Measurements from ENCODE around the gene ETS2.

The ETS2 gene

DNA sequence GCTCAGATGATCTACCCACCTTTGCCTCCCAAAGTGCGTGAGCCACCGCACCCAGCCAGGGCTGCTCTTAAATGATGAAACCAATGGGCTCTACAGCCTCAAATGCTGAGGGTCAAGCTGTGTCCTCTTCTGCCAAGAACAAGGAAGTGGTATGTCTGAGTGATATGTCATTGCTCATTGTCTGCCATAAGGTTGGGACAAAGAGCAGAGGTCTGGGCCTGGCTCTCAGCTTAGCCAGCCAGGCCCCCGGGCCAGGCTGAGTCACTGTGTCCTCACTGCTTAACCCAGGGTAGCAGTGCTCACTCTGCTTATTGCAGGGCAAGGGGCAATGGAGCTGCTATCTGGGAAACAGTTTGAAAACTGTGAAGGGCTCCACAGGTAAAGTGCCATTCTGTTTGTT is 8.3 kb upstream of the ETS2 start:
- no peak for TF ChIP-seq TAF1 (IDR thresholded peaks at IDR 0.05; ENCODE audit: low read depth)
- TF ChIP-seq EGR1 (IDR thresholded peaks at IDR 0.05) = no peak

DNA sequence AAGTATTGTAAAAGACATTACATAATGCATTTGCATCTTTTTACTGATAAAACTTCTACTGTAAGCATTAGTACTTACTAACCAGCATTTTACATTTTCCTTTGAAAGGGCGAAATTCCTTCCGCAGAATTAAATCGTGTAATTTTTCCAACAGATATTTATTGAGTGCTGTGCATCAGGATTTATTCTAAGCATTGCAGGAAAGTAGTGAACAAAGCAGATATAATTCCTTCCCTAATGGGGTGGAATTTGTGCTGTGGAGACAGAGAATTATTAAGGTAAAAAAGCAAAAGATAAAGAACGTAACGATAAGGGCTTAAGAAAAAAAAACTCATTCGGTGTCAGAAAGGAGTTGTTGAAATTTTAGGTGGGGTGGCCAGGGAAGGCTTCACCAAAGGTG is 7.6 kb upstream of the ETS2 start:
- TF ChIP-seq FOXM1 (IDR thresholded peaks at IDR 0.05; ENCODE audit: borderline replicate concordance, low read depth) = no peak
- no peak for TF ChIP-seq TCF12 (IDR thresholded peaks at IDR 0.05; ENCODE audit: low read depth)
- TF ChIP-seq, protein P1, sequence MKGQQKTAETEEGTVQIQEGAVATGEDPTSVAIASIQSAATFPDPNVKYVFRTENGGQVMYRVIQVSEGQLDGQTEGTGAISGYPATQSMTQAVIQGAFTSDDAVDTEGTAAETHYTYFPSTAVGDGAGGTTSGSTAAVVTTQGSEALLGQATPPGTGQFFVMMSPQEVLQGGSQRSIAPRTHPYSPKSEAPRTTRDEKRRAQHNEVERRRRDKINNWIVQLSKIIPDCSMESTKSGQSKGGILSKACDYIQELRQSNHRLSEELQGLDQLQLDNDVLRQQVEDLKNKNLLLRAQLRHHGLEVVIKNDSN (IDR thresholded peaks at IDR 0.05) = no peak
- TF ChIP-seq EP300 (IDR thresholded peaks at IDR 0.05; ENCODE audit: borderline replicate concordance) = no peak
- TF ChIP-seq TAF1 (IDR thresholded peaks at IDR 0.05; ENCODE audit: low read depth) = no peak
- TF ChIP-seq NFIC (IDR thresholded peaks at IDR 0.05) = no peak
- TF ChIP-seq RAD21 (IDR thresholded peaks at IDR 0.05; ENCODE audit: low read depth) = no peak
- no peak for TF ChIP-seq TEAD4 (IDR thresholded peaks at IDR 0.05)
- TF ChIP-seq, protein P2, sequence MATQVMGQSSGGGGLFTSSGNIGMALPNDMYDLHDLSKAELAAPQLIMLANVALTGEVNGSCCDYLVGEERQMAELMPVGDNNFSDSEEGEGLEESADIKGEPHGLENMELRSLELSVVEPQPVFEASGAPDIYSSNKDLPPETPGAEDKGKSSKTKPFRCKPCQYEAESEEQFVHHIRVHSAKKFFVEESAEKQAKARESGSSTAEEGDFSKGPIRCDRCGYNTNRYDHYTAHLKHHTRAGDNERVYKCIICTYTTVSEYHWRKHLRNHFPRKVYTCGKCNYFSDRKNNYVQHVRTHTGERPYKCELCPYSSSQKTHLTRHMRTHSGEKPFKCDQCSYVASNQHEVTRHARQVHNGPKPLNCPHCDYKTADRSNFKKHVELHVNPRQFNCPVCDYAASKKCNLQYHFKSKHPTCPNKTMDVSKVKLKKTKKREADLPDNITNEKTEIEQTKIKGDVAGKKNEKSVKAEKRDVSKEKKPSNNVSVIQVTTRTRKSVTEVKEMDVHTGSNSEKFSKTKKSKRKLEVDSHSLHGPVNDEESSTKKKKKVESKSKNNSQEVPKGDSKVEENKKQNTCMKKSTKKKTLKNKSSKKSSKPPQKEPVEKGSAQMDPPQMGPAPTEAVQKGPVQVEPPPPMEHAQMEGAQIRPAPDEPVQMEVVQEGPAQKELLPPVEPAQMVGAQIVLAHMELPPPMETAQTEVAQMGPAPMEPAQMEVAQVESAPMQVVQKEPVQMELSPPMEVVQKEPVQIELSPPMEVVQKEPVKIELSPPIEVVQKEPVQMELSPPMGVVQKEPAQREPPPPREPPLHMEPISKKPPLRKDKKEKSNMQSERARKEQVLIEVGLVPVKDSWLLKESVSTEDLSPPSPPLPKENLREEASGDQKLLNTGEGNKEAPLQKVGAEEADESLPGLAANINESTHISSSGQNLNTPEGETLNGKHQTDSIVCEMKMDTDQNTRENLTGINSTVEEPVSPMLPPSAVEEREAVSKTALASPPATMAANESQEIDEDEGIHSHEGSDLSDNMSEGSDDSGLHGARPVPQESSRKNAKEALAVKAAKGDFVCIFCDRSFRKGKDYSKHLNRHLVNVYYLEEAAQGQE (IDR thresholded peaks at IDR 0.05; ENCODE audit: low read depth) = no peak
- TF ChIP-seq CEBPB (IDR thresholded peaks at IDR 0.05) = no peak
- TF ChIP-seq EGR1 (IDR thresholded peaks at IDR 0.05) = no peak
- TF ChIP-seq ZBTB7A (IDR thresholded peaks at IDR 0.05; ENCODE audit: low read depth) = no peak
- no peak for TF ChIP-seq CREB1 (IDR thresholded peaks at IDR 0.05; ENCODE audit: low read depth)

DNA sequence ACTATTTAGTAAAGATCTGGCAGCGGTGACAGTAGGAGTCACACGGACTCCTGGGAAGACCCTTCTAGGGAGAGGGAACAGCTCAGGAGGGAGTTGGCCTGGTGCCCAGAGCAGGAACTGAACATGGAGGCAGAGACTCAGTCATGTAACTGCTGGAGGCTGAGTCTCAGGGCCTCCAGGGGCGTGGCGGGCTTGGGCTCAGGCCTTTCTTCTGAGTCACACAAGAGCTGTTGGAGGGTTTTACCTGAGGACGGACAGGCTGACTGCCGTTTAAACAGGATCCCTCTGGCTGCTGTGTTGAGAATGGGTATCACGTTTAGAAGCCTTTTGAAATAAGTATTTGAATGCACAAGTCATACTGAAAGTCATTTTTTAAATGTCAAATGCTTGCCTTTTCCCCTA is 7.2 kb upstream of the ETS2 start:
- peak; percentile 84 for TF ChIP-seq NFIC (IDR thresholded peaks at IDR 0.05)
- TF ChIP-seq ZBTB7A (IDR thresholded peaks at IDR 0.05; ENCODE audit: low read depth) = peak; percentile 35; the same call in 1 of the 2 replicates
- TF ChIP-seq, protein P2 (IDR thresholded peaks at IDR 0.05; ENCODE audit: low read depth) = no peak
- TF ChIP-seq, protein P3, sequence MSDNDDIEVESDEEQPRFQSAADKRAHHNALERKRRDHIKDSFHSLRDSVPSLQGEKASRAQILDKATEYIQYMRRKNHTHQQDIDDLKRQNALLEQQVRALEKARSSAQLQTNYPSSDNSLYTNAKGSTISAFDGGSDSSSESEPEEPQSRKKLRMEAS (IDR thresholded peaks at IDR 0.05) = no peak
- TF ChIP-seq YY1 (IDR thresholded peaks at IDR 0.05; ENCODE audit: low read depth) = 0 out of 2 replicates have a peak, but pooled peaks have one; percentile 67
- TF ChIP-seq EP300 (IDR thresholded peaks at IDR 0.05; ENCODE audit: borderline replicate concordance) = peak; percentile 34; the same call in 1 of the 2 replicates
- 0 out of 2 replicates have a peak, but pooled peaks have one; percentile 16 for TF ChIP-seq TEAD4 (IDR thresholded peaks at IDR 0.05)

DNA sequence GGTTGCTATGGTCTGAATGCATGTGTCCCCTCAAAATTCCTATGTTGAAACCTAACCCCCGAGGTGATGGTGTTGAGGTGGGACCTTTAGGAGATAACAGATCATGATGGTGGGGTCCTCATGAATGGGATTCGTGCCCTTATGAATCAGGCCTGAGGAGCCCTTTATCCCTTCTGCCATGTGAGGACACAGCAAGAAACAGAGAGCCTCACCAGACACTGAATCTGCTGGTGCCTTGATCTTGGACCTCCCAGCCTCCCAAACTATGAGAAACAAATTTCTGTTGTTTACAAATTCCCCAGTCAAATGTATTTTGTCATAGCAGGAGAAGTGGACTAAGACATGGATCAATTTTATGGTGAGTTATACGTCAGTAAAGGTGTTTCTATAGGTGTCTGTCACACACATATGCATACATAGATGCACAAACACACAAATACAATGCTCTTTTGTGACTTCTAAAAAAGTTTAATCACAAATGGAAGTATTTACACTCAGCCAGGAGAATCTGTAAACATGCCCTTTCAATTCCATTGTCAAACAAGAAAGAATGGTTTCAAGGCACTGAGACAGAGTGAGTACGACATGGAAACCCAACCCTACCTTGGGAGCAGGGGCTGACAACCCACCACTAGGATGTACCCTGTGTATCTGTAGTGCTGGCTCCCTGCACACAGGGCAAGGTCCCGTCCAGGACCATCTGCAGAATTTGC is 5.5 kb upstream of the ETS2 start:
- TF ChIP-seq CREB1 (IDR thresholded peaks at IDR 0.05; ENCODE audit: low read depth) (no peak), YY1 (IDR thresholded peaks at IDR 0.05; ENCODE audit: low read depth) (no peak), RAD21 (IDR thresholded peaks at IDR 0.05; ENCODE audit: low read depth) (no peak), CEBPB (IDR thresholded peaks at IDR 0.05) (no peak), TCF12 (IDR thresholded peaks at IDR 0.05; ENCODE audit: low read depth) (no peak), FOXM1 (IDR thresholded peaks at IDR 0.05; ENCODE audit: borderline replicate concordance, low read depth) (no peak), EGR1 (IDR thresholded peaks at IDR 0.05) (no peak), NFIC (IDR thresholded peaks at IDR 0.05) (no peak)
- TF ChIP-seq, protein P1 (IDR thresholded peaks at IDR 0.05) = no peak
- TF ChIP-seq, protein P3 (IDR thresholded peaks at IDR 0.05) = no peak

DNA sequence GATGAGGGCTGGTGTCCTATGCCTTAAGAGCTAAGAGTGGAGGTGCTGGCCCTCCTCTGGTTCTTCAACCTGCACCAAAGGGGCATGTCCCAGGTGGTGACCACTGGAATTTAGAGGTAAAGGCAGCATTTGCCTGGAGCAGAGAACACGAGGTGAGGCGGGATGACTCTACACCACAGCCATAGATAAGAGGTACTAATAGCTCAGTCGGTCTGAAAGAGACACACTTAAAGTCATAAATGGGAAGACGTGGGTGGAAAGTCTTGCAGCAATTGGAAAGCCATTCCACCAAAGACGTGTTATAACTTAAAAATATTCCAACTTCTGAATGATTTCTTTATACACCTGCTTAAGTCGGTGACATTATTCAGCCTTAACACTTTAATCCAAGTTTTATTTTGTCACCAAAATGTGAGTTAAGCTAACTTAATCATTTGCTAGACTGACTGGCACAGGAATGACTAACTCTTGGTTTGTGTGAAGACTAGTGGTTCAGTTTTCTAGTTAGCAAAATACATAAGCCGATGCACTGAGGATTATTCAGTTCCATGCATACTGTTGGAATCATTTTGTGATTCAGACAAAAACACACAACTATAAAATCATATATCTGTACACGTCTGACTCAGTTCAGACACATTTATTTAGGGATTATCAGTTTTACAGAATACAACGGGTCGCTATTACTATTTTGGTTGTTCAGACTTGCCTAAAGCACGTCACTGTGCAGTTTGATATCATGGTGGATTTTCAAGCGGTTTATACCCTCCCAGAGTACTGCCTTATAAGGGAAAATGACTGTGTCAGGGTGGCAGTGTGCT is 4.6 kb upstream of the ETS2 start:
- no peak for TF ChIP-seq CREB1 (IDR thresholded peaks at IDR 0.05; ENCODE audit: low read depth)
- TF ChIP-seq FOXM1 (IDR thresholded peaks at IDR 0.05; ENCODE audit: borderline replicate concordance, low read depth) = no peak
- TF ChIP-seq TEAD4 (IDR thresholded peaks at IDR 0.05) = no peak
- no peak for TF ChIP-seq NFIC (IDR thresholded peaks at IDR 0.05)
- TF ChIP-seq YY1 (IDR thresholded peaks at IDR 0.05; ENCODE audit: low read depth) = no peak
- no peak for TF ChIP-seq CEBPB (IDR thresholded peaks at IDR 0.05)
- TF ChIP-seq, protein P1 (IDR thresholded peaks at IDR 0.05) = no peak
- TF ChIP-seq TCF12 (IDR thresholded peaks at IDR 0.05; ENCODE audit: low read depth) = no peak
- TF ChIP-seq EP300 (IDR thresholded peaks at IDR 0.05; ENCODE audit: borderline replicate concordance) = no peak
- no peak for TF ChIP-seq TAF1 (IDR thresholded peaks at IDR 0.05; ENCODE audit: low read depth)
- TF ChIP-seq, protein P3 (IDR thresholded peaks at IDR 0.05) = no peak
- TF ChIP-seq EGR1 (IDR thresholded peaks at IDR 0.05) = no peak
- TF ChIP-seq RAD21 (IDR thresholded peaks at IDR 0.05; ENCODE audit: low read depth) = no peak
- TF ChIP-seq, protein P2 (IDR thresholded peaks at IDR 0.05; ENCODE audit: low read depth) = no peak
- TF ChIP-seq ZBTB7A (IDR thresholded peaks at IDR 0.05; ENCODE audit: low read depth) = no peak

All from Ishikawa (cell line).